Esophagus squamous epithelium (tissue), 5 donors: ENCODE measurements around the gene SETD1B. TPM values are rescaled to one million over a fixed set of nuclear protein-coding genes. Genes with fewer than 3 reads are reported as not detected.

Experiments used
- DNase-seq: peaks from one replicate; lab custom pipeline; 2025; lab: John Stamatoyannopoulos, UW
- H3K27ac ChIP-seq, 4 donors: fragments of 200-600 bp; sonication (generic); one replicate each; pipeline ENCODE4 v1.5.1; 2016 to 2019; ENCODE audit warnings: mild to moderate bottlenecking in 1 of 4
- H3K27me3 ChIP-seq, 4 donors: fragments of 200-600 bp; sonication (generic); 1 replicate in 3 of 4; 2 replicates in 1 of 4; pipeline versions ENCODE4 v1.5.1 to v1.6.0; 2017 to 2021; ENCODE audit warnings: antibody characterized with exemption in 1 of 4
- H3K36me3 ChIP-seq, 3 donors: fragments of 200-600 bp; sonication (generic); one replicate each; pipeline ENCODE4 v1.5.1; 2016 to 2019
- H3K4me1 ChIP-seq, 3 donors: fragments of 200-600 bp; sonication (generic); one replicate each; pipeline ENCODE4 v1.5.1; 2017 to 2019
- H3K4me3 ChIP-seq, 4 donors: fragments of 200-600 bp; sonication (generic); 1 replicate in 3 of 4; 2 replicates in 1 of 4; pipeline ENCODE4 v1.5.1; 2016 to 2019; ENCODE audit warnings: mild to moderate bottlenecking in 2 of 4, moderate library complexity in 1 of 4
- H3K9me3 ChIP-seq, 3 donors: fragments of 200-600 bp; sonication (generic); one replicate each; pipeline ENCODE4 v1.5.1; 2016 to 2019
- POLR2A ChIP-seq, 4 donors: fragments of 450-650 bp; IDR thresholded peaks; one replicate each; pipeline ENCODE4 v1.6.1; 2017; ENCODE audit warnings: antibody characterized with exemption in 4 of 4, mild to moderate bottlenecking in 4 of 4, moderate library complexity in 3 of 4
- WGBS, 2 donors: methylation state at CpG; one replicate each; pipeline ENCODE4 v1.1.5; 2018; 5-methylcytosine and 5-hydroxymethylcytosine counted together
- intact Hi-C: fragments of 100-400 bp; cut with DNase I; formaldehyde crosslinking; loops from one replicate; pipeline ENCODE4 v1.15.0; 2022
- total RNA-seq, 4 donors: library from RNA; depleted of rRNA; stranded (reverse); fragments of >200 nt; gene quantifications; one replicate each; pipeline ENCODE4 v1.1.0, GENCODE V29; 2016
- TF ChIP-seq, protein P1 (sequence below), 6 experiments: fragments of 450-650 bp in 4 of 6; fragments of 200-600 bp in 2 of 6; sonication (generic) in 2 of 6; IDR thresholded peaks; one replicate each; pipeline ENCODE4 v1.5.1; 2016 to 2019; ENCODE audit warnings: antibody characterized with exemption in 6 of 6, mild to moderate bottlenecking in 4 of 6, moderate library complexity in 4 of 6
- donor health status: DM: yes; HTN: yes; CAD: no.

Gene SETD1B
- total RNA-seq, 4 donors from 2014 or later: 5.6 to 14.4 (median 10.6) TPM

DNA sequence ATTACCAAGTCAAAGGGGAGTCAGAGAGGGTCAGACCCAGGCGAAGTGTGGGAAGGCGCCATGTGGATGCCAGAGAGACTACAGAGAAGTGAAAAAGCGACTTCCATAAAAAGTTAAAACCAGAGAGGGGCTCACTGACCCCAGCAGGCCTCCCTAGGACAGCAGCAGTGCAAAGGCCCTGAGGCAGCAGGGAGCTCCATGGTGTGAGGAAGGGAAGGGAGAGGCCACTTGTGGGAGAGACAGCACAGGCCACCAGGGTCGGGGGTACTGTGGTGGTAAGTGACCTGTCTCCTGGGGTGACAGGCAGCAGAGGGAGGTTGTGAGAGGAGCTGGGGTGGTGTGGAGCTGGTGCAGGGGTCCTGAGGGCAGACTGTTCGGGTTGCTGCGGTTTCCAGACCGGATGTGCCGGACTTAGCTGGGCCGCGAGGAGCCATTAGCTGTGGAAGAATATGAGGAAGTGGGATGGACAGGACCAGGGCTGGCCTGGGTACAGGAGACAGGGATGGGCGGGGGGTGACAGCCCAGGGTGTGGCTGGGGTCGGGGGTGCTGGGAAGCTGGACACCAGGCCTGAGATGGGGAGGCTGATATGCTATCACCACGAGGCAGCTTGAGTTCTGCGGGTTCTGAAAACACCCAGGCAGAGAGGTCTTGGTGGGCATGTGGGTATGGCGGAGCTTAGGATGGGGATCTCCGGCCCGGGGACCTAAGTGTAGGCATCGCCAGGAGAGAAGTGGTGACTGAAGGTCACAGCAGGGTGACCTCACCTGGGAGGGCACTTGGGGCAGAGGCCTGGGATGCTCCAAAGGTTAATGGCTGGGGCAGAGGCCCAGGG, 22.7 kb downstream of the SETD1B start:
- Histone ChIP-seq H3K27me3 (no peaks in the 10 kb centered on the region), H3K4me3 (no peak overlapping the region), H3K9me3 (no peaks in the 10 kb centered on the region), H3K4me1 (no peaks in the 10 kb centered on the region), H3K36me3 (peaks cover 52 to 100% (median 64%) of the 10 kb centered on the region in 3 donors), H3K27ac (no peak overlapping the region)
- WGBS, 2 donors: 88 to 89% methylated on average over 17 to 18 of the region's 18 CpGs
- DNase-seq: no peak
- TF ChIP-seq, protein P1, sequence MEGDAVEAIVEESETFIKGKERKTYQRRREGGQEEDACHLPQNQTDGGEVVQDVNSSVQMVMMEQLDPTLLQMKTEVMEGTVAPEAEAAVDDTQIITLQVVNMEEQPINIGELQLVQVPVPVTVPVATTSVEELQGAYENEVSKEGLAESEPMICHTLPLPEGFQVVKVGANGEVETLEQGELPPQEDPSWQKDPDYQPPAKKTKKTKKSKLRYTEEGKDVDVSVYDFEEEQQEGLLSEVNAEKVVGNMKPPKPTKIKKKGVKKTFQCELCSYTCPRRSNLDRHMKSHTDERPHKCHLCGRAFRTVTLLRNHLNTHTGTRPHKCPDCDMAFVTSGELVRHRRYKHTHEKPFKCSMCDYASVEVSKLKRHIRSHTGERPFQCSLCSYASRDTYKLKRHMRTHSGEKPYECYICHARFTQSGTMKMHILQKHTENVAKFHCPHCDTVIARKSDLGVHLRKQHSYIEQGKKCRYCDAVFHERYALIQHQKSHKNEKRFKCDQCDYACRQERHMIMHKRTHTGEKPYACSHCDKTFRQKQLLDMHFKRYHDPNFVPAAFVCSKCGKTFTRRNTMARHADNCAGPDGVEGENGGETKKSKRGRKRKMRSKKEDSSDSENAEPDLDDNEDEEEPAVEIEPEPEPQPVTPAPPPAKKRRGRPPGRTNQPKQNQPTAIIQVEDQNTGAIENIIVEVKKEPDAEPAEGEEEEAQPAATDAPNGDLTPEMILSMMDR (IDR thresholded peaks at IDR 0.05): no peak
- TF ChIP-seq POLR2A (IDR thresholded peaks at IDR 0.05): no peak
- intact Hi-C loops: no loop called here

DNA sequence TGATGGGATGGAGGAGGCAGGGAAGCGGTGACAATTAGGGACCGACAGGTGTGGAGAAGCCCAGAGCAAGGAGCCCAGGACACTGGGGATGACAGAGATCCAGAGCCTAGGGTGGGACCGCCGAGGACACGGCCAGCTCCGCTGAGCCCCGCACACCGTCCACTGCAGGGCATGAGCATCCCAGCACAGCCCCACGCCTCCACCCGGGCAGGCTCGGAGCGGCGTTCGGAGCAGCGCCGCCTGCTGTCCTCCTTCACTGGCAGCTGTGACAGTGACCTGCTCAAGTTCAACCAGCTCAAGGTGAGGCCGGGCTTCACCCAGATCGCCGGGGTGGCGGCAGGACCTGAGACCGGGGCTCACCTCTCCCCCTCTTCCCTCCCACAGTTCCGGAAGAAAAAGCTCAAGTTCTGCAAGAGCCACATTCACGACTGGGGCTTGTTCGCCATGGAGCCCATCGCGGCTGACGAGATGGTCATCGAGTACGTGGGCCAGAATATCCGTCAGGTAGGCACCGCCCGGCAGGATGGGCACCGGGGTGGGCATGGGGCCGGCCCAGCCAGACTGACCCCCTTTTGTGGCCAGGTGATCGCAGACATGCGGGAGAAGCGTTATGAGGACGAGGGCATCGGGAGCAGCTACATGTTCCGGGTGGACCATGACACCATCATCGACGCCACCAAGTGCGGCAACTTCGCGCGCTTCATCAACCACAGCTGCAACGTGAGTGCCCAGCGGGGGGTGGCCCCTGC, 23.7 kb downstream of the SETD1B start:
- TF ChIP-seq, protein P1 (IDR thresholded peaks at IDR 0.05): no peak
- TF ChIP-seq POLR2A (IDR thresholded peaks at IDR 0.05): no peak
- Histone ChIP-seq H3K27ac (no peak overlapping the region), H3K27me3 (no peaks in the 10 kb centered on the region), H3K36me3 (peaks cover 49 to 100% (median 63%) of the 10 kb centered on the region in 3 donors), H3K4me1 (no peaks in the 10 kb centered on the region), H3K9me3 (no peaks in the 10 kb centered on the region), H3K4me3 (no peak overlapping the region)
- intact Hi-C loops: no loop called here
- 91 to 92% methylated on average over 19 to 24 of the region's 48 CpGs for WGBS, 2 donors
- no peak for DNase-seq

DNA sequence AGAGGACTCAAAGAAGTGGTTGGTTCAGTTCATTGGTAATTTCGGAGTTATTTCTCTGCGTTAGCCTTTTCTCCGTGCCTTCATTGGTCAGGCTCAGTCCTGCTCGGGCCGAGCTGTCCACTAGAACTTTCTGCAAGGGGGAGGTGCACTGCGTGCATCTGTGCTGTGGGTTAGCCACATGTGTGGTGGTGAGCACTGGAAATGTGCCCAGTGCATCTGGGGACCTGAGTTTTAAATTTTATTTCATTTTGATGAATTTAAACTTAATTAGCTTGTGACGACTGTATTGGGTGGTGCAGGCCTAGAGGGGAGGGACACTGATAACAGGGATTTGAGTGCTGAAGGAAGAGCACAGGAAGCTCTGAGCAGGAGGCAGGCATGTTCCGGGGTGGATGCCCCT, 24.5 kb downstream of the SETD1B start:
- Histone ChIP-seq H3K4me1 (no peaks in the 10 kb centered on the region), H3K36me3 (peaks cover 44 to 98% (median 56%) of the 10 kb centered on the region in 3 donors), H3K27ac (no peak overlapping the region), H3K4me3 (no peak overlapping the region), H3K9me3 (no peaks in the 10 kb centered on the region), H3K27me3 (no peaks in the 10 kb centered on the region)
- DNase-seq: no peak
- 80 to 90% methylated on average over 6 of the region's 8 CpGs for WGBS, 2 donors
- TF ChIP-seq, protein P1 (IDR thresholded peaks at IDR 0.05): no peak
- TF ChIP-seq POLR2A (IDR thresholded peaks at IDR 0.05): no peak
- intact Hi-C loops: no loop called here

DNA sequence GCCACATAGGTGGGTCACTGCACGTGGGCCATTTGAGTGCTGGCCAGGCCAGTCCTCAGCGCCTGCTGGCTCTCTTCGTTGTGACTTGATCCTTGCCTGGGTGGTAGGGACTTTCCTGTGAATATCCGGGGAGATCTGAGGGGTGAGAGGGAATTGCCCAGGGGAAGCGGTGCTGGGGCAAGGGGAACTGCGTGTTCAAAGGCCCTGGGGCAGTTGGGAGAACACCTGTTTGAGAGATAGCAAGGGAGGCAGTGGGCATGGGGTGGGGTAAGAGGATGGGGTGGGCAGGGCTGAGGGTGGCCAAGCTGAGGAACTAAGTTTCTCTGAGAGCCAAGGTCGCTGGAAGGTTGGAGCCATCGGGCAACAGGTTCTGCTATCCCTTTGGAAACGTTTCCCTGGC, 25.0 kb downstream of the SETD1B start:
- 57 to 64% methylated on average over 6 to 9 of the region's 9 CpGs for WGBS, 2 donors

More for the DNA sequence above, 25.0 kb downstream of the SETD1B start:
- Histone ChIP-seq H3K9me3 (no peaks in the 10 kb centered on the region), H3K27me3 (no peaks in the 10 kb centered on the region), H3K27ac (no peak overlapping the region), H3K4me3 (no peak overlapping the region), H3K36me3 (peaks cover 39 to 93% (median 52%) of the 10 kb centered on the region in 3 donors), H3K4me1 (no peaks in the 10 kb centered on the region)
- TF ChIP-seq, protein P1 (IDR thresholded peaks at IDR 0.05): no peak
- no peak for TF ChIP-seq POLR2A (IDR thresholded peaks at IDR 0.05)
- no peak for DNase-seq
- intact Hi-C loops: no loop called here
